LHCN-M2 (cell line): ENCODE measurements around the gene LGALS7B. TPM values are rescaled to one million over a fixed set of nuclear protein-coding genes. Genes with fewer than 3 reads are reported as not detected.
"Not testable (repeated sequence)": the region's sequence is repeated elsewhere in the genome, so short reads cannot be mapped to it uniquely, and the experiment has no call there.

ENCODE experiments used
- DNase-seq: peaks from one replicate; pipeline ENCODE4 v3.0.0-alpha.2; 2012; ENCODE audit warnings: low read depth
- total RNA-seq: library from RNA; depleted of rRNA; stranded (reverse); fragments of >200 nt; gene quantifications from 2 replicates; pipeline ENCODE4 v1.2.3, GENCODE V29; 2014

Gene LGALS7B
- total RNA-seq, 1 experiment from 2014 or later: not detected

- DNase-seq: no peak
These were observed 30.4 kb downstream of the LGALS7B start for GRCh38 chr19:38819231-38819920.

- DNase-seq: not testable (repeated sequence)
These were observed 32.3 kb downstream of the LGALS7B start for GRCh38 chr19:38821230-38821825.

GRCh38 chr19:38825936-38826335, 36.9 kb downstream of the LGALS7B start:
- DNase-seq: not testable (repeated sequence)

GRCh38 chr19:38826856-38827551, 38.0 kb downstream of the LGALS7B start:
- DNase-seq: no peak

GRCh38 chr19:38829203-38829602, 40.2 kb downstream of the LGALS7B start:
- DNase-seq: peak; percentile 16

GRCh38 chr19:38830039-38830733, 41.2 kb downstream of the LGALS7B start:
- DNase-seq: peak; percentile 54

- DNase-seq: peak; percentile 89
These were observed 42.2 kb downstream of the LGALS7B start for GRCh38 chr19:38831142-38831605.

GRCh38 chr19:38833092-38833425, 44.1 kb downstream of the LGALS7B start:
- DNase-seq: no peak

- no peak for DNase-seq
These were observed 45.1 kb downstream of the LGALS7B start for GRCh38 chr19:38834104-38834490.

- DNase-seq: no peak
These were observed 45.6 kb downstream of the LGALS7B start for GRCh38 chr19:38834590-38834989.

- no peak for DNase-seq
These were observed 47.4 kb downstream of the LGALS7B start for GRCh38 chr19:38836159-38836982.

- DNase-seq: no peak
These were observed 48.1 kb downstream of the LGALS7B start for GRCh38 chr19:38836983-38837626.

GRCh38 chr19:38837656-38838121, 48.7 kb downstream of the LGALS7B start:
- DNase-seq: no peak

- DNase-seq: peak; percentile 18
These were observed 49.4 kb downstream of the LGALS7B start for GRCh38 chr19:38838208-38838985.

- DNase-seq: no peak
These were observed 50.2 kb downstream of the LGALS7B start for GRCh38 chr19:38838986-38839761.

GRCh38 chr19:38839816-38840582, 51.0 kb downstream of the LGALS7B start:
- DNase-seq: no peak

GRCh38 chr19:38840583-38840968, 51.6 kb downstream of the LGALS7B start:
- peak; percentile 53 for DNase-seq
